VCaP (cell line): ENCODE measurements around the gene RXRG.

Experiments
- H3K27ac ChIP-seq: fragments of 450-650 bp; 2 replicates; pipeline ENCODE4 v1.5.1; 2017
- CTCF ChIP-seq: fragments of 450-650 bp; conservative IDR thresholded peaks from 2 replicates; pipeline ENCODE4 v1.5.1; 2017; ENCODE audit warnings: mild to moderate bottlenecking, moderate library complexity

Gene RXRG

GRCh38 chr1:165414620-165415019, 30.3 kb downstream of the RXRG start:
- H3K27ac ChIP-seq = no peak overlapping the region
- TF ChIP-seq CTCF = no peak

GRCh38 chr1:165411396-165411795, 33.5 kb downstream of the RXRG start:
- no peak overlapping the region for H3K27ac ChIP-seq
- TF ChIP-seq CTCF = no peak

GRCh38 chr1:165409657-165410358, 35.1 kb downstream of the RXRG start:
- H3K27ac ChIP-seq = no peak overlapping the region
- TF ChIP-seq CTCF = no peak

- TF ChIP-seq CTCF = no peak; the same call in 1 of the 2 replicates
- H3K27ac ChIP-seq = no peak overlapping the region
These were observed 36.4 kb downstream of the RXRG start for GRCh38 chr1:165408518-165408917.

- TF ChIP-seq CTCF = no peak
- no peak overlapping the region for H3K27ac ChIP-seq
These were observed 37.5 kb downstream of the RXRG start for GRCh38 chr1:165407398-165407797.

- TF ChIP-seq CTCF = peak; percentile 90
- no peak overlapping the region for H3K27ac ChIP-seq
These were observed 41.0 kb downstream of the RXRG start for GRCh38 chr1:165403835-165404482.

GRCh38 chr1:165402517-165403111, 42.3 kb downstream of the RXRG start:
- TF ChIP-seq CTCF = no peak

More at GRCh38 chr1:165402517-165403111, 42.3 kb downstream of the RXRG start:
- no peak overlapping the region for H3K27ac ChIP-seq
